ENCODE results near the gene GALNT4. TPM values are rescaled to one million over a fixed set of nuclear protein-coding genes. Genes with fewer than 3 reads are reported as not detected.

Gene GALNT4
- total and polyA plus RNA-seq, 9 of the 15 experiments (the other 6 are each of a cell fraction or from before 2014, with no cell fraction given): 1.2 to 4.6 (median 3.4) TPM

DNA sequence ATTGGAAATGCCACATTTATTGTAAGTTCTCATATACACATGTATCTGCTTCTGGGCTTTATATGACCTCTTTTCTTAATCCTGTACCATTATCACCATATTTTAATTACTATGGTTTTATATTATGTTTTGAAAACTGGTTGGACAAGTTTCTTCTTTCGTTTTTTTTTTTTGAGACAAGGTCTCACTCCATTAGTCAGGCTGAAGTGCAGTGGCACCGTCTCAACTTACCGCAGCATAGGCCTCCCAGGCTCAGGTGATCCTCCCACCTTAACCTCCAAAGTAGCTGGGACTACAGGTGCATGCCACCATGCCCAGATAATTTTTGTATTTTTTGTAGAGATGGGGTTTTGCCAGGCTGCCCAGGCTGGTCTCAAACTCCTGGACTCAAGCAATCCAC is 44.6 kb downstream of the GALNT4 start:
- no peaks in the 10 kb centered on the region for H4K20me1 ChIP-seq (replicated peaks; ENCODE audit: control insufficient read depth, insufficient read depth, low read length)
- in situ Hi-C loops (cut with MboI): no loop called here
- ATAC-seq (no peak), DNase-seq (ENCODE audit: extremely low read depth in 1 of 4, low spot score in 3 of 4) (no peak), FAIRE-seq (no peak)
- H2AFZ ChIP-seq (ENCODE audit: low read depth, low read length): no peak overlapping the region
- H3K27ac ChIP-seq (ENCODE audit: extremely low read depth, low read depth, low read length): no peak overlapping the region
- H3K79me2 ChIP-seq (ENCODE audit: control insufficient read depth, insufficient read depth, low read length): no peaks in the 10 kb centered on the region
- no peak overlapping the region for H3K4me3 ChIP-seq
- no peak overlapping the region for H3K9ac ChIP-seq (ENCODE audit: insufficient read depth in 1 of 2, low read depth in 2 of 2, low read length in 2 of 2)
- WGBS (ENCODE audit: insufficient coverage, low coverage, missing lambda C conversion rate): 67% methylated on average over 3 of the region's 3 CpGs
- H3K27me3 ChIP-seq (ENCODE audit: control insufficient read depth in 2 of 2, insufficient read depth in 2 of 2, low read length in 2 of 2): no peaks in the 10 kb centered on the region
- H3K4me1 ChIP-seq (replicated peaks in 1 of 2; ENCODE audit: control insufficient read depth in 2 of 2, insufficient read depth in 2 of 2, low read length in 2 of 2): no peaks in the 10 kb centered on the region
- H3K4me2 ChIP-seq (ENCODE audit: insufficient read depth, low read length): no peak overlapping the region
- CTCF ChIA-PET (ENCODE audit: low intra/inter-chr PET ratio): no interaction called here
- no TSS peak for BruUV-seq (replicated peaks)
- intact Hi-C loops (cut with micrococcal nuclease): loop anchor here (10.0 kb wide), 2 partner anchors 215 to 1465 kb away; no protein-coding TSS in a partner anchor
- H3K9me1 ChIP-seq (ENCODE audit: control insufficient read depth, insufficient read depth, low read length): no peaks in the 10 kb centered on the region
- no peak for TF ChIP-seq CBFA2T3 (IDR thresholded peaks at IDR 0.05)
- TF ChIP-seq ZBTB1 (CRISPR knock-in tag; IDR thresholded peaks at IDR 0.05; ENCODE audit: borderline replicate concordance, low read depth): no peak
- no peak for TF ChIP-seq NFIX (CRISPR knock-in tag; IDR thresholded peaks at IDR 0.05; ENCODE audit: low read depth)
- TF ChIP-seq RNF219 (CRISPR knock-in tag; IDR thresholded peaks at IDR 0.05): no peak
- TF ChIP-seq ZNF217 (CRISPR knock-in tag; IDR thresholded peaks at IDR 0.05): no peak
- TF ChIP-seq SP1 (CRISPR knock-in tag; IDR thresholded peaks at IDR 0.05): no peak
- TF ChIP-seq ZSCAN29 (IDR thresholded peaks at IDR 0.05): no peak
- TF ChIP-seq NFIC (IDR thresholded peaks at IDR 0.05): no peak
- TF ChIP-seq HNRNPLL (IDR thresholded peaks at IDR 0.05; ENCODE audit: low read depth, low read length, poor library complexity, severe bottlenecking): no peak
- no peak for TF ChIP-seq CBX2 (IDR thresholded peaks at IDR 0.05; ENCODE audit: insufficient read depth, low read length, poor library complexity, severe bottlenecking)
- no peak for TF ChIP-seq RREB1 (CRISPR knock-in tag; IDR thresholded peaks at IDR 0.05)
- no peak for TF ChIP-seq ATF1 (CRISPR knock-in tag; IDR thresholded peaks at IDR 0.05)
- no peak for TF ChIP-seq ATF1 (tag; IDR thresholded peaks at IDR 0.05)
- TF ChIP-seq ZNF408 (CRISPR knock-in tag; IDR thresholded peaks at IDR 0.05; ENCODE audit: low read depth): no peak
- no peaks in the 10 kb centered on the region for H3K36me3 ChIP-seq (ENCODE audit: control insufficient read depth, insufficient read depth, low read length)
- no peaks in the 10 kb centered on the region for H3K9me3 ChIP-seq (replicated peaks; ENCODE audit: control insufficient read depth, insufficient read depth, low read depth, low read length)
- POLR2A ChIA-PET: no interaction called here
